GM18907 (cell line): ENCODE measurements around the gene KCNIP1.
"Not testable (repeated sequence)": the region's sequence is repeated elsewhere in the genome, so short reads cannot be mapped to it uniquely, and the experiment has no call there.

Experiments
- ATAC-seq: cut with Tn5 transposase; IDR thresholded peaks from one replicate; pipeline ENCODE4 v1.9.1; 2021; ENCODE audit warnings: mild to moderate bottlenecking, moderate library complexity; ENCODE audit not compliant: unreplicated experiment

Gene KCNIP1

GRCh38 chr5:170534941-170535340 lies 31.1 kb downstream of the KCNIP1 start:
- no peak for ATAC-seq

GRCh38 chr5:170536525-170536924 lies 32.7 kb downstream of the KCNIP1 start:
- ATAC-seq = no peak

GRCh38 chr5:170537451-170538095 lies 33.8 kb downstream of the KCNIP1 start:
- ATAC-seq = no peak

GRCh38 chr5:170538096-170538465 lies 34.3 kb downstream of the KCNIP1 start:
- ATAC-seq = no peak

- no peak for ATAC-seq
Measured at GRCh38 chr5:170538696-170539586, 35.1 kb downstream of the KCNIP1 start.

GRCh38 chr5:170540271-170540670 lies 36.5 kb downstream of the KCNIP1 start:
- ATAC-seq = no peak

GRCh38 chr5:170541146-170541769 lies 37.4 kb downstream of the KCNIP1 start:
- ATAC-seq = no peak

- ATAC-seq = no peak
Measured at GRCh38 chr5:170542691-170543293, 39.0 kb downstream of the KCNIP1 start.

GRCh38 chr5:170545313-170545712 lies 41.5 kb downstream of the KCNIP1 start:
- ATAC-seq = no peak

GRCh38 chr5:170545811-170546210 lies 42.0 kb downstream of the KCNIP1 start:
- ATAC-seq = no peak

- no peak for ATAC-seq
Measured at GRCh38 chr5:170546282-170546681, 42.5 kb downstream of the KCNIP1 start.

- ATAC-seq = not testable (repeated sequence)
Measured at GRCh38 chr5:170550382-170550781, 46.6 kb downstream of the KCNIP1 start.

GRCh38 chr5:170551076-170551475 lies 47.3 kb downstream of the KCNIP1 start:
- ATAC-seq = no peak

GRCh38 chr5:170551622-170552021 lies 47.8 kb downstream of the KCNIP1 start:
- no peak for ATAC-seq

GRCh38 chr5:170552621-170553115 lies 48.8 kb downstream of the KCNIP1 start:
- ATAC-seq = no peak

- ATAC-seq = no peak
Measured at GRCh38 chr5:170553218-170553617, 49.4 kb downstream of the KCNIP1 start.

GRCh38 chr5:170554521-170555267 lies 50.9 kb downstream of the KCNIP1 start:
- no peak for ATAC-seq

GRCh38 chr5:170557314-170557713 lies 53.5 kb downstream of the KCNIP1 start:
- ATAC-seq = no peak

GRCh38 chr5:170559296-170559695 lies 55.5 kb downstream of the KCNIP1 start:
- ATAC-seq = no peak

- ATAC-seq = no peak
Measured at GRCh38 chr5:170560938-170561337, 57.1 kb downstream of the KCNIP1 start.
